Measurements from ENCODE around the gene RPUSD4.

GRCh38 chr11:126207896-126208295 is 3.6 kb downstream of the RPUSD4 start:
- TF ChIP-seq CTCF (conservative IDR thresholded peaks at IDR 0.05; ENCODE audit: low read length) (no peak), EZH2phosphoT487 (IDR thresholded peaks at IDR 0.05; ENCODE audit: borderline replicate concordance) (no peak)

All from Loucy (cell line).